HepG2 (cell line): ENCODE results near the gene GPR152. TPM values are rescaled to one million over a fixed set of nuclear protein-coding genes. Genes with fewer than 3 reads are reported as not detected.

ENCODE experiments used
- ATAC-seq: fragments of 200-7000 bp; cut with Tn5 transposase; 3 replicates; pipeline ENCODE4 v1.9.1; 2020; ENCODE audit warnings: mild to moderate bottlenecking, moderate library complexity
- BruUV-seq: library from RNA; stranded (reverse); fragments of 400-500 nt; replicated peaks from 2 replicates; lab custom pipeline; 2021; lab: Mats Ljungman, UMichigan
- CTCF ChIA-PET: fragments of 300-600 bp; formaldehyde crosslinking; extraction: SDS; loops from one replicate; lab custom pipeline; 2021; ENCODE audit warnings: low total read pairs, inconsistent platforms, low intra/inter-chr PET ratio; lab: Yijun Ruan, JAX
- POLR2A ChIA-PET: fragments of 350-600 bp; sonication (Branson Sonifier 250); formaldehyde crosslinking; loops from one replicate; lab custom pipeline; 2020; ENCODE audit warnings: antibody characterized with exemption, inconsistent platforms; lab: Yijun Ruan, JAX
- DNase-seq: peaks from one replicate; pipeline ENCODE4 v3.0.0-alpha.2; 2015; ENCODE audit warnings: low spot score
- FAIRE-seq: peaks from 3 replicates; lab custom pipeline; 2011; peaks lifted over from hg19 to GRCh38; lab: Jason Lieb, UNC
- H2AFZ ChIP-seq: one replicate; pipeline ENCODE4 v1.6.1; 2011; ENCODE audit warnings: low read length, inconsistent platforms
- H3K27ac ChIP-seq: fragments of 300-600 bp; 3 replicates; pipeline ENCODE4 v1.8.0; 2011; ENCODE audit warnings: mixed run types, mild to moderate bottlenecking, mixed read lengths, low read length, inconsistent platforms; ENCODE audit not compliant: insufficient read depth; ENCODE audit errors: extremely low read length
- H3K27me3 ChIP-seq, 2 experiments: fragments of 200-600 bp in 1 of 2; 2 replicates in 1 of 2; 3 replicates in 1 of 2; pipeline versions ENCODE4 v1.6.0 to v1.8.0; 2011; ENCODE audit warnings: low read length in 2 of 2, mild to moderate bottlenecking in 2 of 2, moderate library complexity in 2 of 2, inconsistent platforms in 1 of 2; ENCODE audit not compliant: insufficient read depth in 2 of 2, control insufficient read depth in 1 of 2
- H3K36me3 ChIP-seq, 2 experiments: fragments of 200-600 bp in 1 of 2; replicated peaks in 1 of 2; 2 replicates in 1 of 2; 3 replicates in 1 of 2; pipeline versions ENCODE4 v1.5.1 to v1.8.0; 2011; ENCODE audit warnings: low read length in 2 of 2, inconsistent platforms in 1 of 2; ENCODE audit not compliant: insufficient read depth in 2 of 2, control insufficient read depth in 1 of 2
- H3K4me1 ChIP-seq: 2 replicates; pipeline ENCODE4 v1.5.1; 2012; ENCODE audit warnings: low read length, inconsistent platforms; ENCODE audit not compliant: insufficient read depth
- H3K4me2 ChIP-seq: 2 replicates; pipeline ENCODE4 v1.6.0; 2011; ENCODE audit warnings: low read depth, low read length, inconsistent platforms
- H3K4me3 ChIP-seq, 3 experiments: fragments of 200-600 bp in 1 of 3; sonication (generic), shearing (Covaris generic) in 1 of 3; replicated peaks in 1 of 3; 2 replicates each; pipeline ENCODE4 v1.5.1; 2011 to 2016; ENCODE audit warnings: low read length in 3 of 3, inconsistent platforms in 2 of 3, low read depth in 2 of 3, mild to moderate bottlenecking in 2 of 3, control low read depth in 1 of 3, mixed read lengths in 1 of 3; ENCODE audit not compliant: insufficient read depth in 1 of 3
- H3K79me2 ChIP-seq: one replicate; pipeline ENCODE4 v1.6.1; 2011; ENCODE audit warnings: low read length, inconsistent platforms; ENCODE audit not compliant: insufficient read depth
- H3K9ac ChIP-seq: 2 replicates; pipeline ENCODE4 v1.6.0; 2011; ENCODE audit warnings: mild to moderate bottlenecking, low read depth, low read length, inconsistent platforms; ENCODE audit not compliant: insufficient read depth
- H3K9me3 ChIP-seq: 2 replicates; pipeline ENCODE4 v1.5.1; 2012; ENCODE audit warnings: mild to moderate bottlenecking, low read length
- H4K20me1 ChIP-seq: 2 replicates; pipeline ENCODE4 v1.6.0; 2011; ENCODE audit warnings: inconsistent platforms, mild to moderate bottlenecking, low read length, moderate library complexity; ENCODE audit not compliant: insufficient read depth
- ASH2L ChIP-seq: fragments of 300-600, 200-600 bp; sonication (generic); IDR thresholded peaks from 2 replicates; pipeline ENCODE4 v1.7.0; 2017; ENCODE audit warnings: low read depth, mild to moderate bottlenecking, moderate library complexity, mixed read lengths, low read length; ENCODE audit not compliant: insufficient read length
- KDM3A ChIP-seq: IDR thresholded peaks from 2 replicates; pipeline ENCODE4 v1.6.1; 2018; ENCODE audit warnings: low read depth, missing compliant biosample characterization
- MTA1 ChIP-seq: sonication (generic); formaldehyde crosslinking; IDR thresholded peaks from 2 replicates; pipeline ENCODE4 v1.4.0; 2020; ENCODE audit warnings: missing genetic modification reagents, mild to moderate bottlenecking, borderline replicate concordance
- MYNN ChIP-seq: sonication (generic); formaldehyde crosslinking; IDR thresholded peaks from 2 replicates; pipeline ENCODE4 v1.4.0; 2020; ENCODE audit warnings: mild to moderate bottlenecking, low read depth, missing genetic modification reagents
- SCMH1 ChIP-seq: sonication (generic); formaldehyde crosslinking; IDR thresholded peaks from 2 replicates; pipeline ENCODE4 v1.9.0; 2021; ENCODE audit warnings: missing genetic modification reagents, mild to moderate bottlenecking, borderline replicate concordance
- ZMYM3 ChIP-seq: sonication (generic); formaldehyde crosslinking; IDR thresholded peaks from 2 replicates; pipeline ENCODE4 v1.5.1; 2020; ENCODE audit warnings: mild to moderate bottlenecking, missing genetic modification reagents
- ZNF205 ChIP-seq: IDR thresholded peaks from 2 replicates; pipeline ENCODE4 v1.6.1; 2018; ENCODE audit warnings: missing biosample characterization, missing genetic modification reagents
- ZNF629 ChIP-seq: sonication (generic); formaldehyde crosslinking; conservative IDR thresholded peaks from 2 replicates; pipeline ENCODE4 v1.5.0; 2020; ENCODE audit warnings: missing genetic modification reagents
- ZNF687 ChIP-seq: sonication (generic); formaldehyde crosslinking; IDR thresholded peaks from 2 replicates; pipeline ENCODE4 v1.5.1; 2020; ENCODE audit warnings: mild to moderate bottlenecking, missing genetic modification reagents, moderate library complexity
- ZNF768 ChIP-seq: sonication (generic); formaldehyde crosslinking; IDR thresholded peaks from 2 replicates; pipeline ENCODE4 v1.4.0; 2020; ENCODE audit warnings: missing genetic modification reagents
- ZSCAN20 ChIP-seq: sonication (generic); formaldehyde crosslinking; IDR thresholded peaks from 2 replicates; pipeline ENCODE4 v1.4.0; 2020; ENCODE audit warnings: missing genetic modification reagents, mild to moderate bottlenecking, borderline replicate concordance
- ZSCAN22 ChIP-seq: sonication (generic); formaldehyde crosslinking; IDR thresholded peaks from 2 replicates; pipeline ENCODE4 v1.4.0; 2020; ENCODE audit warnings: mild to moderate bottlenecking, missing genetic modification reagents
- ZSCAN25 ChIP-seq: sonication (generic); formaldehyde crosslinking; IDR thresholded peaks from 2 replicates; pipeline ENCODE4 v1.8.0; 2022; ENCODE audit warnings: mild to moderate bottlenecking, missing genetic modification reagents
- WGBS: methylation state at CpG from one replicate; pipeline ENCODE4 v1.1.6; 2017; ENCODE audit warnings: low lambda C conversion rate; 5-methylcytosine and 5-hydroxymethylcytosine counted together
- in situ Hi-C: cut with HindIII; loops from 2 replicates; pipeline ENCODE4 v1.10.0; 2017; ENCODE audit warnings: low pct_unique_long_range_greater_than_20kb; ENCODE audit not compliant: extremely low pct_ligation_motif_present
- intact Hi-C: fragments of 100-400 bp; cut with micrococcal nuclease; formaldehyde crosslinking; loops from one replicate; pipeline ENCODE4 v1.10.0; 2022; ENCODE audit not compliant: unreplicated experiment
- polyA plus RNA-seq, 8 experiments: library from polyadenylated mRNA; depleted of rRNA in 3 of 8; stranded (reverse) in 7 of 8; unstranded in 1 of 8; fragments of >200 nt; fragmentation: Illumina TruSeq in 4 of 8; extraction: Trizol in 4 of 8; gene quantifications; 2 replicates each; pipeline versions ENCODE4 v1.2.1 to v1.2.3, GENCODE V29; 2011 to 2016; ENCODE audit warnings: low read depth in 4 of 8, missing spikeins in 1 of 8, mixed read lengths in 1 of 8; ENCODE audit not compliant: insufficient read depth in 1 of 8
- total RNA-seq, 5 experiments: library from RNA; depleted of rRNA; stranded (reverse); fragments of >200 nt; fragmentation: Illumina TruSeq; extraction: Trizol; gene quantifications; 2 replicates each; pipeline ENCODE4 v1.2.3, GENCODE V29; 2016; ENCODE audit warnings: low read depth in 1 of 5
- TF ChIP-seq, protein P1 (sequence below): sonication (generic); formaldehyde crosslinking; IDR thresholded peaks from 2 replicates; pipeline ENCODE4 v1.4.0; 2020; ENCODE audit warnings: missing genetic modification reagents

GPR152 gene
- total and polyA plus RNA-seq, 2 of the 13 experiments (the other 11 are each of a cell fraction or from before 2014, with no cell fraction given): not detected

- FAIRE-seq (no peak), DNase-seq (no peak), ATAC-seq (no peak)
- no peak overlapping the region for H3K4me2 ChIP-seq
- peaks cover 61% of the 10 kb centered on the region for H3K4me1 ChIP-seq
- in situ Hi-C loops: no loop called here
- 21% methylated on average over 8 of the region's 9 CpGs for WGBS
- H3K79me2 ChIP-seq: no peaks in the 10 kb centered on the region
- BruUV-seq: no TSS peak
- H3K27me3 ChIP-seq: peaks cover 10 to 58% of the 10 kb centered on the region in 2 experiments; a peak in 4 of 5 replicates
- H3K9ac ChIP-seq: no peak overlapping the region
- no peak overlapping the region for H2AFZ ChIP-seq
- H3K36me3 ChIP-seq: no peaks in the 10 kb centered on the region
- no peak overlapping the region for H3K4me3 ChIP-seq
- TF ChIP-seq MYNN (CRISPR knock-in tag): no peak
- peak; percentile 45 for TF ChIP-seq ZNF629 (CRISPR knock-in tag)
- no peak for TF ChIP-seq ZSCAN20 (CRISPR knock-in tag)
- peak; percentile 89 for TF ChIP-seq ZNF768 (CRISPR knock-in tag)
- TF ChIP-seq ZSCAN25: 0 out of 2 replicates have a peak, but pooled peaks have one; percentile 69
- peak; percentile 51; the same call in 1 of the 2 replicates for TF ChIP-seq ZMYM3 (CRISPR knock-in tag)
- intact Hi-C loops: no loop called here
- H3K27ac ChIP-seq: no peak overlapping the region
- no peaks in the 10 kb centered on the region for H4K20me1 ChIP-seq
- CTCF ChIA-PET: no interaction called here
- no peaks in the 10 kb centered on the region for H3K9me3 ChIP-seq
- POLR2A ChIA-PET: interaction anchor here (1.2 to 2.1 kb wide), 4 partner anchors 8 to 21 kb away, joined by 3 to 10 read pairs (median 4); partner anchors contain the start of genes PPP1CA, RAD9A and RPS6KB2
Observed at GRCh38 chr11:67412495-67413179, 39.9 kb downstream of the GPR152 start.

DNA sequence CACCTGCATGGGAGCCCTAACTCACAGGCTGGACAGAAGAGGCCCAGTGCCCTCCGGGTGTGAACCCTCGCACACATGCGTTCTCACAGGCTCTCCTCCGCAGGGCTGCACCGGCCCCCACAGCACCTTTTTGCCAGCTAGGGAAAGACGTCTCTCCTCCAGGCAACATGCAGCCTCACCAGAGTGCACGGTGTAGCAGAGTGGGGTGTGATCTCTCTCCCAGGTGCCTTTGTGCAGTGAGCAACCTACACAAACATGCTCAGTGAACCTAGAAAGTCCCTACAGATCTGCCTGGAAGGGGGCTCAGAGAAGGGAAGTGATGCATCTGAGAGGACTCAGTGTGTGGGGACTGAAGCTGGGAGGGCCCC, 40.8 kb downstream of the GPR152 start:
- ATAC-seq (peak; percentile 27), FAIRE-seq (no peak), DNase-seq (no peak)
- no peaks in the 10 kb centered on the region for H3K79me2 ChIP-seq
- H3K27me3 ChIP-seq: peaks cover 10 to 53% of the 10 kb centered on the region in 2 experiments; a peak in 4 of 5 replicates
- H3K9me3 ChIP-seq: no peaks in the 10 kb centered on the region
- CTCF ChIA-PET: no interaction called here
- peak overlapping the region; percentile 21 for H3K4me2 ChIP-seq
- H3K27ac ChIP-seq: no peak overlapping the region
- no peak overlapping the region for H3K9ac ChIP-seq
- no peaks in the 10 kb centered on the region for H4K20me1 ChIP-seq
- intact Hi-C loops: no loop called here
- BruUV-seq: no TSS peak
- in situ Hi-C loops: no loop called here
- POLR2A ChIA-PET: interaction anchor here (1.3 to 2.1 kb wide), 3 partner anchors 9 to 20 kb away, joined by 4 to 10 read pairs (median 5); partner anchors contain the start of genes PPP1CA and RAD9A
- H3K4me1 ChIP-seq: peaks cover 52% of the 10 kb centered on the region
- H3K4me3 ChIP-seq: peak overlapping the region in 1 of 3 experiments; percentile 4; a peak in 1 of 6 replicates
- no CpG with 5 or more reads among the region's 7 CpGs for WGBS
- H2AFZ ChIP-seq: no peak overlapping the region
- H3K36me3 ChIP-seq: no peaks in the 10 kb centered on the region
- TF ChIP-seq, protein P1, sequence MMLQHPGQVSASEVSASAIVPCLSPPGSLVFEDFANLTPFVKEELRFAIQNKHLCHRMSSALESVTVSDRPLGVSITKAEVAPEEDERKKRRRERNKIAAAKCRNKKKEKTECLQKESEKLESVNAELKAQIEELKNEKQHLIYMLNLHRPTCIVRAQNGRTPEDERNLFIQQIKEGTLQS: no peak
- TF ChIP-seq ZNF205 (CRISPR knock-in tag) (peak; percentile 92), MTA1 (no peak), ZSCAN22 (CRISPR knock-in tag) (no peak), ZNF687 (CRISPR knock-in tag) (0 out of 2 replicates have a peak, but pooled peaks have one; percentile 8), ASH2L (no peak), KDM3A (no peak), SCMH1 (CRISPR knock-in tag) (no peak)
